Uterus (tissue), 4 donors: Measurements from ENCODE around the gene HMGN4. TPM values are rescaled to one million over a fixed set of nuclear protein-coding genes. Genes with fewer than 3 reads are reported as not detected.
A peak's percentile ranks its signal among the peaks of the same experiment; 100 is the strongest.

Experiments
- DNase-seq, 2 donors: peaks; one replicate each; pipeline ENCODE4 v3.0.0-alpha.2; 2019 to 2020
- H3K27ac ChIP-seq, 2 donors: fragments of 200-600 bp; sonication (generic); 1 replicate in 1 of 2; 2 replicates in 1 of 2; pipeline ENCODE4 v1.5.1; 2016 to 2018
- H3K27me3 ChIP-seq, 2 donors: fragments of 200-600 bp; sonication (generic); one replicate each; pipeline ENCODE4 v1.5.1; 2018 to 2019; ENCODE audit warnings: control low read depth in 1 of 2
- H3K36me3 ChIP-seq, 2 donors: fragments of 200-600 bp; sonication (generic); one replicate each; pipeline ENCODE4 v1.5.1; 2019; ENCODE audit warnings: control low read depth in 1 of 2
- H3K4me1 ChIP-seq, 2 donors: fragments of 200-600 bp; sonication (generic); one replicate each; pipeline ENCODE4 v1.5.1; 2018 to 2019; ENCODE audit warnings: control low read depth in 1 of 2
- H3K4me3 ChIP-seq, 2 donors: fragments of 200-600 bp; sonication (generic); 1 replicate in 1 of 2; 2 replicates in 1 of 2; pipeline ENCODE4 v1.5.1; 2018 to 2019; ENCODE audit warnings: mild to moderate bottlenecking in 1 of 2
- H3K9me3 ChIP-seq, 2 donors: fragments of 200-600 bp; sonication (generic); one replicate each; pipeline ENCODE4 v1.5.1; 2019; ENCODE audit warnings: control low read depth in 1 of 2
- POLR2A ChIP-seq, 2 donors: fragments of 450-650 bp; IDR thresholded peaks; one replicate each; pipeline ENCODE4 v1.6.1; 2016; ENCODE audit warnings: antibody characterized with exemption in 2 of 2, mild to moderate bottlenecking in 1 of 2, moderate library complexity in 1 of 2
- intact Hi-C: fragments of 100-400 bp; cut with DNase I; formaldehyde crosslinking; loops from one replicate; pipeline ENCODE4 v1.15.1; 2023; ENCODE audit warnings: low total_unique reads
- total RNA-seq, 4 donors: library from RNA; depleted of rRNA in 3 of 4; stranded (reverse); fragments of >200 nt in 3 of 4; gene quantifications; one replicate each; pipeline versions ENCODE4 v1.1.0 to v1.2.4, GENCODE V29; 2014 to 2023
- TF ChIP-seq, protein P1 (sequence below), 4 experiments: fragments of 200-600 bp in 2 of 4; fragments of 450-650 bp in 2 of 4; sonication (generic) in 2 of 4; IDR thresholded peaks; one replicate each; pipeline ENCODE4 v1.5.1; 2016 to 2019; ENCODE audit warnings: antibody characterized with exemption in 4 of 4, mild to moderate bottlenecking in 2 of 4, moderate library complexity in 1 of 4
- donor health status: DM: yes; HTN: yes; CAD: no.

The HMGN4 gene
- total RNA-seq, 4 donors from 2014 or later = 14.6 to 89.0 (median 73.3) TPM

DNA sequence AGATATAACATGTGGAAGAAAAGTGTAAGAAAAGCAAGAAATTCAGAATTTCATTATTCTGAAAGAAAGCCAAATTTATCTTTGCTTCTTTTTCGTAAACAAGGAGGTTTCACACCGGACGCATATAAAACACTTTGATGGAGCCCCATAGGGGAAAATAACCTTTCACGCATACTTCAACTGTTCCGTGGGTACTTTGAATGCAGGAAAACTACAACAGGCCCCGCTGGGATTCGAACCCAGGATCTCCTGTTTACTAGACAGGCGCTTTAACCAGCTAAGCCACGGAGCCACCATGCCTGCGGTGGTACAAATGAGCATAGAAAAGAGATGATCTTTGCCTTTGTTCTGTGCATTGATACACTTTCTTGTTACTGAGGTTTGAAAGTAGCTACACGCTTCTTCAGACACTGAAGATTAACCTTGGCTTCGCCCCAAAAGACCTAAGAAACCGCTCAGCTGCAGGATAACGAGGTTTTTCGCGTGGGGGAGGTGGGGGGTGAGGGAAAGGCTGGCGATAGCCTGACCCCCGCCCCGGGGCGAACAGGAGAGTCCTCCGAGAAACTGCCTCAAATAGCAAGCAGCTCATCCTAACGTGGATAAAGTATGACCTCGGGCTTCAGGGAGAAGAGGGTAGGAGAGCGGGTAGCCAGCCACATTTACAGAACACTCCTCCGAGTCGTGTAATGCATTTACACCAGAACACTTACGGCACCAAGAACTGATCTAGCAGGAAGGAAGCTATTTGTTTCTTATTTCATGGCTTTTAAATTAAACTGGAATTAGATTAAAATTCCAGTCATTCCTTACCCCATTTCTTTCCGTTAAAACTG, 5.3 kb upstream of the HMGN4 start:
- Histone ChIP-seq H3K4me3 (peak overlapping the region; percentile 49 to 73), H3K36me3 (no peaks in the 10 kb centered on the region), H3K27me3 (no peaks in the 10 kb centered on the region), H3K27ac (peak overlapping the region; percentile 88 to 89), H3K4me1 (no peaks in the 10 kb centered on the region), H3K9me3 (no peaks in the 10 kb centered on the region)
- peak; percentile 87 to 92 for DNase-seq
- no peak for TF ChIP-seq POLR2A (IDR thresholded peaks at IDR 0.05)
- TF ChIP-seq, protein P1, sequence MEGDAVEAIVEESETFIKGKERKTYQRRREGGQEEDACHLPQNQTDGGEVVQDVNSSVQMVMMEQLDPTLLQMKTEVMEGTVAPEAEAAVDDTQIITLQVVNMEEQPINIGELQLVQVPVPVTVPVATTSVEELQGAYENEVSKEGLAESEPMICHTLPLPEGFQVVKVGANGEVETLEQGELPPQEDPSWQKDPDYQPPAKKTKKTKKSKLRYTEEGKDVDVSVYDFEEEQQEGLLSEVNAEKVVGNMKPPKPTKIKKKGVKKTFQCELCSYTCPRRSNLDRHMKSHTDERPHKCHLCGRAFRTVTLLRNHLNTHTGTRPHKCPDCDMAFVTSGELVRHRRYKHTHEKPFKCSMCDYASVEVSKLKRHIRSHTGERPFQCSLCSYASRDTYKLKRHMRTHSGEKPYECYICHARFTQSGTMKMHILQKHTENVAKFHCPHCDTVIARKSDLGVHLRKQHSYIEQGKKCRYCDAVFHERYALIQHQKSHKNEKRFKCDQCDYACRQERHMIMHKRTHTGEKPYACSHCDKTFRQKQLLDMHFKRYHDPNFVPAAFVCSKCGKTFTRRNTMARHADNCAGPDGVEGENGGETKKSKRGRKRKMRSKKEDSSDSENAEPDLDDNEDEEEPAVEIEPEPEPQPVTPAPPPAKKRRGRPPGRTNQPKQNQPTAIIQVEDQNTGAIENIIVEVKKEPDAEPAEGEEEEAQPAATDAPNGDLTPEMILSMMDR (IDR thresholded peaks at IDR 0.05) = peak in 1 of 4 experiments; percentile 5
- intact Hi-C loops = no loop called here

- TF ChIP-seq, protein P1 (IDR thresholded peaks at IDR 0.05) = no peak
- TF ChIP-seq POLR2A (IDR thresholded peaks at IDR 0.05) = no peak
- no peak for DNase-seq
- no peaks in the 10 kb centered on the region for H3K4me1 ChIP-seq
- H3K4me3 ChIP-seq = peak overlapping the region; percentile 49 to 73
- H3K27me3 ChIP-seq = no peaks in the 10 kb centered on the region
- H3K9me3 ChIP-seq = no peaks in the 10 kb centered on the region
- no peaks in the 10 kb centered on the region for H3K36me3 ChIP-seq
- intact Hi-C loops = no loop called here
- peak overlapping the region; percentile 88 to 89 for H3K27ac ChIP-seq
These were observed 4.6 kb upstream of the HMGN4 start for GRCh38 chr6:26533532-26533931.

GRCh38 chr6:26534681-26535465, 3.3 kb upstream of the HMGN4 start:
- Histone ChIP-seq H3K4me1 (peaks cover 0 to 4% of the 10 kb centered on the region in 2 donors), H3K27me3 (no peaks in the 10 kb centered on the region), H3K36me3 (no peaks in the 10 kb centered on the region), H3K4me3 (no peak overlapping the region), H3K27ac (no peak overlapping the region), H3K9me3 (no peaks in the 10 kb centered on the region)
- TF ChIP-seq POLR2A (IDR thresholded peaks at IDR 0.05) = no peak
- TF ChIP-seq, protein P1 (IDR thresholded peaks at IDR 0.05) = no peak
- no peak for DNase-seq
- intact Hi-C loops = no loop called here

DNA sequence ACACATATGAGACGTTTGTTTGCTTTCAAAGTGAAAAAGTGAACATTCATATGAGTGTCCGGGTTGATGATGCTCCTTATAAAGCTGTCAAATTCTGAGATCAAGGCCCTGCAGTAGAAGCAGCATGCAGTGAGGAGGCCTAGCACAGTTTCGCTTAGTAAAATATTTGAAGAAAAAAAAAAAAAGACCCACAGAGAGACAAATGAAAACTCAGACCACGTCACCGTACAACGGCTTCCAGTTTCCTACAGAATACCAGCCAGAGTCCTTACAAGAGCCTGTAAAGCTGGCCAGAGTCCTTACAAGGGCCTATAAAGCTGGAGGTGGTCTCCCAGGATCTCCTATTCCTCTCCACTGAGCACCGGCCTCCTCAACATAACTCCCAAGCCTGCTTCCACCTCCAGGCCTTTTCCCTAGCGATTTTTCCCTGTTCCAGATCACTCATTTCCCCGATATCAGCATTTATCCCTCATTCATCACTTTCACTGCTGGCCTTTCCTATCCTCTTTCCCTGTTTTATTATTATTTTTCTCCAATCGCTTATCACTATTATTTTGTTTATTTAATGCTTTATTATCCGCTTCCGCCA, 1.5 kb upstream of the HMGN4 start:
- intact Hi-C loops = no loop called here
- Histone ChIP-seq H3K9me3 (no peaks in the 10 kb centered on the region), H3K4me1 (peaks cover 0 to 4% of the 10 kb centered on the region in 2 donors), H3K27me3 (no peaks in the 10 kb centered on the region), H3K36me3 (no peaks in the 10 kb centered on the region), H3K4me3 (peak overlapping the region; percentile 88 to 93), H3K27ac (peak overlapping the region; percentile 97 to 100)
- TF ChIP-seq, protein P1 (IDR thresholded peaks at IDR 0.05) = no peak
- TF ChIP-seq POLR2A (IDR thresholded peaks at IDR 0.05) = no peak
- DNase-seq = peak; percentile 36 to 72
